ENCODE measurements around the gene LCORL. TPM values are rescaled to one million over a fixed set of nuclear protein-coding genes. Genes with fewer than 3 reads are reported as not detected.

LCORL gene
- total RNA-seq, 3 donors from 2014 or later (not counting 1 experiment from before 2014, with no cell fraction given) = 19.9 to 28.4 (median 26.4) TPM

DNA sequence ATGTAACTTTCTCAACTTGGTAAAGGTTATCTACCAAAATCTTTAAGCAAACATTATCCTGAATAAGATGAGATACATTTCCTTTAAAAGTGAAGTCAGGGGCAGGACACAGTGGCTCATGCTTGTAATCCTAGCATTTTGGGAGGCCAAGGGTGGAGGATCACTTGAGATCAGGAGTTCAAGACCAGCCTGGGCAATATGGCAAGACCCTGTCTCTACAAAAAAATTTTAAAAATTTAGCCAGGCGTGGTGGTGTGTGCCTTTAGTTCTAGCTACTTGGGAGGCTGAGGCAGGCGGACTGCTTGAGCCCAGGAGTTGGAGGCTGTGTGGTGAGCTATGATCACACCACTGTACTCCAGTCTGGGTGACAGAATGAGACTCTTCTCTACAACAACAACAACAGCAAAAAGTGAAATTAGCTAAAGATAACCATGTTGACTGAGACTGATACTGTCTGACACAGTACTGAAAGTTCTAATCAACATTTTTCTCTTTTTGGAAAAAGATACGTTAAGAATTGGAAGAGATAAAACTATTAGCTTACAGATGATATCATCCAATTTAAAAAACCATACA lies 215.9 kb downstream of the LCORL start:
- intact Hi-C loops (cut with micrococcal nuclease) = no loop called here
- no peaks in the 10 kb centered on the region for H3K27me3 ChIP-seq (ENCODE audit: control insufficient read depth, insufficient read depth, low read length)
- H3K27ac ChIP-seq (ENCODE audit: low read length) = no peak overlapping the region
- Mint-ChIP-seq H3K4me3 (no peak overlapping the region), H3K9me3 (no peaks in the 10 kb centered on the region), H3K36me3 (no peaks in the 10 kb centered on the region), H3K27ac (peak overlapping the region in 1 of 2 donors; percentile 99), H3K4me1 (peaks cover 46 to 57% of the 10 kb centered on the region in 2 donors), H3K27me3 (ENCODE audit: low read depth in 2 of 2) (no peaks in the 10 kb centered on the region)
- no peak overlapping the region for H3K4me3 ChIP-seq (ENCODE audit: low read length)
- peaks cover 34% of the 10 kb centered on the region for H3K36me3 ChIP-seq (ENCODE audit: control insufficient read depth, insufficient read depth, low read length)
- H3K4me1 ChIP-seq (ENCODE audit: control insufficient read depth, insufficient read depth, low read length) = peaks cover 12% of the 10 kb centered on the region
- TF ChIP-seq, protein P1, sequence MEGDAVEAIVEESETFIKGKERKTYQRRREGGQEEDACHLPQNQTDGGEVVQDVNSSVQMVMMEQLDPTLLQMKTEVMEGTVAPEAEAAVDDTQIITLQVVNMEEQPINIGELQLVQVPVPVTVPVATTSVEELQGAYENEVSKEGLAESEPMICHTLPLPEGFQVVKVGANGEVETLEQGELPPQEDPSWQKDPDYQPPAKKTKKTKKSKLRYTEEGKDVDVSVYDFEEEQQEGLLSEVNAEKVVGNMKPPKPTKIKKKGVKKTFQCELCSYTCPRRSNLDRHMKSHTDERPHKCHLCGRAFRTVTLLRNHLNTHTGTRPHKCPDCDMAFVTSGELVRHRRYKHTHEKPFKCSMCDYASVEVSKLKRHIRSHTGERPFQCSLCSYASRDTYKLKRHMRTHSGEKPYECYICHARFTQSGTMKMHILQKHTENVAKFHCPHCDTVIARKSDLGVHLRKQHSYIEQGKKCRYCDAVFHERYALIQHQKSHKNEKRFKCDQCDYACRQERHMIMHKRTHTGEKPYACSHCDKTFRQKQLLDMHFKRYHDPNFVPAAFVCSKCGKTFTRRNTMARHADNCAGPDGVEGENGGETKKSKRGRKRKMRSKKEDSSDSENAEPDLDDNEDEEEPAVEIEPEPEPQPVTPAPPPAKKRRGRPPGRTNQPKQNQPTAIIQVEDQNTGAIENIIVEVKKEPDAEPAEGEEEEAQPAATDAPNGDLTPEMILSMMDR (IDR thresholded peaks at IDR 0.05) = no peak
- DNase-seq = no peak
- no peaks in the 10 kb centered on the region for H3K9me3 ChIP-seq (ENCODE audit: control insufficient read depth, insufficient read depth, low read length)
- ATAC-seq = no peak
- 93% methylated on average over 2 of the region's 3 CpGs for WGBS (ENCODE audit: insufficient coverage)

DNA sequence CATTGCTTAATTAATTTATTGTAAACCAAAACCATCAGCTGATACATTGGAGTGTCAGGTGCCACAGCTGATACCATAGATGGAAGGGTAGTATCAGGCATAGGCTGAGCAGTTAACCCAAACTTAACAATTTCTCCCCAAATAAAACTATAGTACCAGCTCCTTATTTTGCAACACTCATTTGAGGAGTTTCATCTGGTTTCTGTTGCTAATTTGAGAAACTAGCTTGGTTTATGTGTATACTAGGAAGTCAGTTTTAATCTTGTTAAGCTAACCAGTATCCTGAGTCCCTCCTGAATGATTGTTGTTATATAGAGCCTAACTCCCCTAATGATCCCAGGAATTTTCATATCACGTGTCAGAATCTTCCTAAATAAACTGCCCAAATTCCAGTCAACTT lies 223.7 kb downstream of the LCORL start:
- H3K27me3 Mint-ChIP-seq (ENCODE audit: low read depth in 2 of 2) = no peaks in the 10 kb centered on the region

GRCh38 chr4:17794730-17795129 lies 226.8 kb downstream of the LCORL start:
- no peaks in the 10 kb centered on the region for H3K36me3 Mint-ChIP-seq
- TF ChIP-seq, protein P1 (IDR thresholded peaks at IDR 0.05) = no peak
- no peak for DNase-seq
- no peaks in the 10 kb centered on the region for H3K9me3 Mint-ChIP-seq
- H3K27me3 Mint-ChIP-seq (ENCODE audit: low read depth in 2 of 2) = no peaks in the 10 kb centered on the region
- H3K4me1 ChIP-seq (ENCODE audit: control insufficient read depth, insufficient read depth, low read length) = no peaks in the 10 kb centered on the region
- intact Hi-C loops (cut with micrococcal nuclease) = no loop called here
- H3K27ac Mint-ChIP-seq = no peak overlapping the region
- H3K4me1 Mint-ChIP-seq = peaks cover 0 to 4% of the 10 kb centered on the region in 2 donors
- peaks cover 9% of the 10 kb centered on the region for H3K36me3 ChIP-seq (ENCODE audit: control insufficient read depth, insufficient read depth, low read length)
- H3K27ac ChIP-seq (ENCODE audit: low read length) = no peak overlapping the region
- no peak overlapping the region for H3K4me3 ChIP-seq (ENCODE audit: low read length)
- H3K27me3 ChIP-seq (ENCODE audit: control insufficient read depth, insufficient read depth, low read length) = no peaks in the 10 kb centered on the region
- 88% methylated on average over 1 of the region's 1 CpG for WGBS (ENCODE audit: insufficient coverage)
- no peak overlapping the region for H3K4me3 Mint-ChIP-seq
- no peaks in the 10 kb centered on the region for H3K9me3 ChIP-seq (ENCODE audit: control insufficient read depth, insufficient read depth, low read length)
- ATAC-seq = no peak

More for the DNA sequence above, 223.7 kb downstream of the LCORL start:
- intact Hi-C loops (cut with micrococcal nuclease) = no loop called here
- TF ChIP-seq, protein P1 (IDR thresholded peaks at IDR 0.05) = no peak
- H3K27me3 ChIP-seq (ENCODE audit: control insufficient read depth, insufficient read depth, low read length) = no peaks in the 10 kb centered on the region
- no peak for ATAC-seq
- Mint-ChIP-seq H3K36me3 (no peaks in the 10 kb centered on the region), H3K9me3 (no peaks in the 10 kb centered on the region), H3K4me1 (peaks cover 0 to 4% of the 10 kb centered on the region in 2 donors), H3K4me3 (no peak overlapping the region), H3K27ac (no peak overlapping the region)
- no peak overlapping the region for H3K27ac ChIP-seq (ENCODE audit: low read length)
- WGBS (ENCODE audit: insufficient coverage) = 100% methylated on average over 1 of the region's 1 CpG
- no peaks in the 10 kb centered on the region for H3K4me1 ChIP-seq (ENCODE audit: control insufficient read depth, insufficient read depth, low read length)
- H3K36me3 ChIP-seq (ENCODE audit: control insufficient read depth, insufficient read depth, low read length) = peaks cover 20% of the 10 kb centered on the region
- no peak for DNase-seq
- H3K4me3 ChIP-seq (ENCODE audit: low read length) = no peak overlapping the region
- H3K9me3 ChIP-seq (ENCODE audit: control insufficient read depth, insufficient read depth, low read length) = no peaks in the 10 kb centered on the region

Other genes starting within 250 kb of the LCORL start
- under 1 TPM in 1 of 3 donors, not detected in 2; 0.05 TPM for gene FAM184B, start 240.1 kb downstream of the LCORL start, total RNA-seq
- 10 to 100 TPM; 73.9 to 93.8 (median 90.3) TPM for gene DCAF16, start 211.0 kb downstream of the LCORL start, total RNA-seq
- 1 to 10 TPM; 1.3 to 1.8 (median 1.6) TPM for gene NCAPG, start 210.8 kb downstream of the LCORL start, total RNA-seq